HL-60/S4 (cell line): ENCODE data around the gene SVEP1.

Experiments
- in situ Hi-C: fragments of 300-500 bp; cut with MboI; formaldehyde crosslinking; loops from 2 replicates; pipeline ENCODE4 v1.14.3; 2022; ENCODE audit warnings: low sequenced_read_pairs

SVEP1 gene

DNA sequence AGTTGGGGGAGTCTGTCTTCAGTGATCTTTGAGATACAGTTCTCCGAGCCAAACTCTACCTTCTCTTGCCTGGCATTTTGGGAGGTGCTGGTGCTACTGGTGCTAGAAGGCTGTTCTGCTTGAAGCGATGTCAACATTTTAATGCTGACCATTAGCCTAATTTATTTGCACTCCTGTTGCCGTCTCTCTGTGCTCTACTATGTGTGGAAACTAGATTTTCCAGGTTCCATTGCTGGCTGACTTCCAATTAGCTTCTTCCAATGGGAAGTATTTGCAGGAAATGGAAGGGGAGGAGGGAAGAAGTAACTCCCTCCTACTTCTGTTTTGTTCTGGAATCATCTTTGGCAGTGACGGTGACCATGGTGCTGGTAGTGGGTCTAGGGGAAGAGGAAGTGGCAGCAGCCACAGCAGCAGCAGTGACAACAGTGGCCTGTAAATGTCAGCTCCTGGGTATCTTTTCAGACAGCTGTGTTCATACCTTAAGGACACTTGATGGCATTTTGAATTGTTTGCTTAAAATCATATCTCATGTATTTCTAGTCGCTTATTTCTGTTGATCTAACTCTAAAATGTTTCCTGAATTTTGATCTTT, 249.8 kb downstream of the SVEP1 start:
- in situ Hi-C loops: no loop called here

GRCh38 chr9:110328763-110329162, 250.8 kb downstream of the SVEP1 start:
- in situ Hi-C loops: no loop called here

- in situ Hi-C loops: no loop called here
Measured at GRCh38 chr9:110327716-110328115, 251.8 kb downstream of the SVEP1 start.

DNA sequence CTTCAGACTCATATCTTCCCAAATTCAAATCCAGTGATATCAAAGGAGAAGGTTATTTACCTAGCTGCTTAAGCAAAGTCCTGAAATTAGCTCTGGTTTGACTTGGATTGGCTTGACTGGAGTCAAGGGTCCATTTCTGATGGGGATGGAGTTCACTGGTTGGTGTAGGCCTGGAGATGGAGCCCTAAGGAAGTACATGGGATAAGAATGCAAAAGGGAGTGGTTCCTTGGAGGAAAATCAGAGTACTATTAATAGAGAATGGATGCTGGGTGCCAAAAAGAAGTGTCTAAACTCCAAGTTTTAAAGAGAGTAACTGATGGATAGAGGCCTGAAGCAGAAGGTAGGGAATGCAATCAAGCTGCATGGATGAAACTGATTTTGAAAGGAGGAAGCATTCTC, 255.7 kb downstream of the SVEP1 start:
- in situ Hi-C loops: no loop called here

DNA sequence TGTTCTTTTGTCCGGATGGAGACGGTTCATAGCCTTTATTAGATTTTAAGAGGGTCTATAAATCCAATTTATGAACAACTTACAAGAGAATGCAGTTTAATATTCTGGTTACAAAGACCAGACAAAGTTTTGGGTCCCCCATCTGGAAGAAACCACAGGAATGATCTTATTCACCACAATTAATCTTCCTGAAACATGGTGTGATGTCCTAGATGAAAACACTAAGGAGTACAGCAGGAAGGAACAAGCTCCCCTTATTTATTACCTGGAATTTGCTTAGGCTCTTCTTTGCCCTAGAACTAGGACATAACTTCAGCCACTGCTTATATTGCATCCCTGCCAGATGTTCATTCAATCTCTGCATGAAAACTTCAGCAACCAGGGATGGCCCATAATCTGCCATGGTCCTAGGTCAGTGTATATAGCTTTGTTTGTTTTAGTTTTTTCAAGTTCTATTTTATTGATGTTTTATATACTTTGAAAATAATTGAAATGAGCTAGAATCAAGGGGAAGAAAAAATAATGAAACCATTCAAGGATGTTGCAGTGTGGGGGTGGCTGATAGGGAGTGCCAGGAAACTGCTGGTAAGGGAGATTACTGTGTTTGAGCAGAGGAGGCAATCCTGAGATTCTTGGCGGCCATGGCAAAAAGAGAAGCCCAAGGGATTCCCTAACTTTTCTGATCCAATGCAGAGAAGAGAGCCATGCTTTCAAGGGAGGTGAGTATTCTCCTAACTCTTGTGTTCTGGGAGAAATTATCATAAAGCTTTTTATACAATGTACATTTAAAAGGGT, 258.7 kb downstream of the SVEP1 start:
- in situ Hi-C loops: no loop called here

GRCh38 chr9:110319781-110320492, 259.6 kb downstream of the SVEP1 start:
- in situ Hi-C loops: no loop called here

DNA sequence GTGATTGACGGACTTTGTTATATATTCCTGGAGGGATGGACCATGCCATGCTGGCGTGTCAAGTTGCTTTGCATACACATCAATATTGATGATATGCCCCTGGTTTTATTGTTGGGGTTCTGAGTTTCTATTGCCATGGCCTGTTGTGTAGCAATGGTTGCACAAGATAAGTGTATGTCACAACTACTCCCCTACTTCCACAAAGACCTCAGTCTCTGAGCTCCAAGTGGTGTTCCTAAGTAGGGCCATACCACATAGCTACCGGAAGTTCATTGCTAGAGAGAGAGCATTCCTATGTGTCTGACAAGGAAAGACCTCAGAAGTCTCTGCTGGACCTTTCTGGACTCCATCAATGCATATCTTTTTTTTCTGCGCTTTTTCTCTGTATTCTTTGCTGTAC, 261.6 kb downstream of the SVEP1 start:
- in situ Hi-C loops: no loop called here

DNA sequence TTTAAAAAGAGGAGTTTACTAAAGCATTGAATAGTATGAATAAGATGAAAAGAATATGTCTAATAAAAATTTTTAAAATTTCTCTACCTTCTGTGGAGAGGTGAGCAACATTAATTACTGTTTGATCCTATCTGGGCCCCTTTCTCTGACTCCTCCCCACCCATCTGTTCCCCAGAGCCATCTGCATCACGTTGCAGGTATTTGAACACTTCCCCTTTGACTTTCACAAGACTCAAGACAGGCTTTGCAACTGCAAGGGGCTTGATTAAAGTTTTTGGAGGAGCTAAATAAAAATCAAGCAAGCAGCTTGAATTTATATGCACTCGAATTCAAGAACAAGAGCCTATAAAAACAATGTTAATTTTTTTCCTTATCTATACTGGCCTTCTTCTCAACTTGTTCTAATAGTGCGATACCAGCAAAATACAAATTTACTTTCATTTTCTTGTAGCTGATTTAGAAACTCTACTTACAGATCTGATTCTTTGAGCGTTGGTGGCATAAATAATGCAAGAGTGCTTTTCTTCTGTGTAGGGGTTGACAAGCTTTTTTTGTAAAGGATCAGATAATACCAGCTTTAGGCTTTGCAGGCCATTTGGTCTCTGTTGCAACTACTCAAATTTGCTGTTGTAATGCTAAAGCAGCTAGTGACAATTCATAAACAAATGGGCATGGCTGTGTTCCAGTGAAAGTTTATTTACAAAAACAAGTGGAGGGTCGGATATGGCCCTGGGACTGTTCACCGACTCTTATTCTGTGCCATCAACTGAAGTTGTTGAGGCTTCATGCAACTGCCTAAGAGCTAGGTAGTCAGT, 263.1 kb downstream of the SVEP1 start:
- in situ Hi-C loops: no loop called here
